ENCODE data around the gene GADD45G. TPM values are rescaled to one million over a fixed set of nuclear protein-coding genes. Genes with fewer than 3 reads are reported as not detected.

GADD45G gene
- total and polyA plus RNA-seq, 2 donors, result 6.9 to 21.0 TPM

DNA sequence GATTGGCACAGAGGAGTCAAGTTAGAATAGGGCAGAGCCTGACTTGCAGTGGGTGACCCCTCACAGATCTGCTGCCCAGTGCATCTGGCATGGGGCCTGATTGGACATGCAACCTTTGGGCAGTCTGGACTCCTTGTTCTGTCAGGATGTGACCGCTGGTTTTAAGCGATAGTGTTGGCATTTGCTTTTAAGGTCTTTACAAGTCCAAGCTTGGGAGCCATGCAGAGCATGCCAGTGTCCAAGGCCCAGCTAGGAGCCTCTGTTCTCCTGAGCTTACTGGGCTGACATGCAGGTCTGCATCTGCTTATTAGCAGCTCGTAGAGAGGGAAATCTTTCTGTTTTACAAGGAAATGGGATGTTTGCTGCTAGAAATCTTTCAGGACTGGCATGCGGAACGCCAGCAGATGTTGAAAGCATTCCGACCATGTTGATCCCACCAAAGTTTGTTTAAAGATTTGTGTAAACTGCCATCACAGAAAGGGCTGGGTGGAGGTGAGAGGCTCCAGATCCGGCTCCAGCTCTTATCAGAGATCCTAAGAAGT is 27.5 kb downstream of the GADD45G start:
- 89% methylated on average over 7 of the region's 7 CpGs for WGBS
- no peak for DNase-seq (ENCODE audit: low read depth in 6 of 9, low spot score in 9 of 9)
- H3K4me1 ChIP-seq (ENCODE audit: control insufficient read depth in 2 of 2, insufficient read depth in 2 of 2, low read length in 2 of 2), result no peaks in the 10 kb centered on the region
- H3K27me3 ChIP-seq (ENCODE audit: control insufficient read depth in 2 of 2, insufficient read depth in 1 of 2, low read length in 1 of 2), result peaks cover 0 to 5% of the 10 kb centered on the region in 2 donors
- no peaks in the 10 kb centered on the region for H3K36me3 ChIP-seq (ENCODE audit: control insufficient read depth in 2 of 2, insufficient read depth in 2 of 2, low read length in 1 of 2)
- H3K9me3 ChIP-seq (ENCODE audit: control insufficient read depth in 2 of 2, insufficient read depth in 1 of 2, low read length in 1 of 2), result no peaks in the 10 kb centered on the region
- no peak overlapping the region for H3K27ac ChIP-seq (ENCODE audit: low read depth in 1 of 2, low read length in 1 of 2)
- no peak overlapping the region for H3K4me3 ChIP-seq (ENCODE audit: low read length in 2 of 2)

DNA sequence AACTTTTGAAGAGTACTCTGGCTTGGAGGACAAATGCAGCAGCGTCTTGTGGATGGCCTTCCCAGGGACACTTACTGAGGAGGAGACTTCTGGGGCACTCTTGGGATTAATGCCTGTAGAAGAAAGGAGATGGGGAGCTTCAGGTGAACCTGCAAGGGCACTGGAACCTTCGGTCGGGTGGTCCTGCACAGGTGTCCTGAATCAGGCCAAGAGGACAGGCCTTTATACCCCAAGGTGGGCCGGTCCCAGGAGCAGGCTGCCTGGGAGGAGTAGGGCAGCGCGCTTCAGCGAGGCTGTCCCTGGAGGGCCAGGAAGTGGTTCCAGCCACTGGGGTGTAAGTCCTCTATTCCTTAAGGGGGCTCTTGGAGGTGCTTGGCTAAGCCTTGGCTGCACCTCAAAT is 27.9 kb downstream of the GADD45G start:
- no peaks in the 10 kb centered on the region for H3K36me3 ChIP-seq (ENCODE audit: control insufficient read depth in 2 of 2, insufficient read depth in 2 of 2, low read length in 1 of 2)
- no peak overlapping the region for H3K27ac ChIP-seq (ENCODE audit: low read depth in 1 of 2, low read length in 1 of 2)
- no peak overlapping the region for H3K4me3 ChIP-seq (ENCODE audit: low read length in 2 of 2)
- WGBS, result 98% methylated on average over 7 of the region's 7 CpGs
- DNase-seq (ENCODE audit: low read depth in 6 of 9, low spot score in 9 of 9), result no peak
- H3K4me1 ChIP-seq (ENCODE audit: control insufficient read depth in 2 of 2, insufficient read depth in 2 of 2, low read length in 2 of 2), result no peaks in the 10 kb centered on the region
- H3K27me3 ChIP-seq (ENCODE audit: control insufficient read depth in 2 of 2, insufficient read depth in 1 of 2, low read length in 1 of 2), result peaks cover 0 to 2% of the 10 kb centered on the region in 2 donors
- no peaks in the 10 kb centered on the region for H3K9me3 ChIP-seq (ENCODE audit: control insufficient read depth in 2 of 2, insufficient read depth in 1 of 2, low read length in 1 of 2)

DNA sequence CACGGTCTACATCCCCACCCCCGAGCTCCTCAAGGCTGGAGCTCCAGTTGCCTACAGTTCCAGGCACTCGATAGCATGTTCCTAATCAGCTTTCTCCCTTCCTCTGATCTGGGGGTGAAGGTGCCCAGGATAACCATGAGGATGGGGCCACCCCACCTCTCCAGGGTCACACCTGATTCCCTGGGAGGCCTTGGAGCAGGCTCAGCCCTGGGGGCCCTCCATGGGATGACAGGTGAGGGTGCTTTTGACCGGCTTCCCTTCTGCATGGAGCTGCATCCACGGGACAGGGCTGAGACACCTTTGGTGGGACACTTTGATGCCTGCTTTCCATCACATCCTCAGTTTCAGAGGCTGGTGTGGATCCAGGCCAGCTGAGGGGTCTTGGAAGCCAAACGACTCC is 28.6 kb downstream of the GADD45G start:
- Histone ChIP-seq H3K27ac (ENCODE audit: low read depth in 1 of 2, low read length in 1 of 2) (no peak overlapping the region), H3K36me3 (ENCODE audit: control insufficient read depth in 2 of 2, insufficient read depth in 2 of 2, low read length in 1 of 2) (no peaks in the 10 kb centered on the region), H3K9me3 (ENCODE audit: control insufficient read depth in 2 of 2, insufficient read depth in 1 of 2, low read length in 1 of 2) (no peaks in the 10 kb centered on the region), H3K4me1 (ENCODE audit: control insufficient read depth in 2 of 2, insufficient read depth in 2 of 2, low read length in 2 of 2) (no peaks in the 10 kb centered on the region), H3K27me3 (ENCODE audit: control insufficient read depth in 2 of 2, insufficient read depth in 1 of 2, low read length in 1 of 2) (peaks cover 0 to 2% of the 10 kb centered on the region in 2 donors), H3K4me3 (ENCODE audit: low read length in 2 of 2) (no peak overlapping the region)
- WGBS, result 96% methylated on average over 6 of the region's 6 CpGs
- no peak for DNase-seq (ENCODE audit: low read depth in 6 of 9, low spot score in 9 of 9)

DNA sequence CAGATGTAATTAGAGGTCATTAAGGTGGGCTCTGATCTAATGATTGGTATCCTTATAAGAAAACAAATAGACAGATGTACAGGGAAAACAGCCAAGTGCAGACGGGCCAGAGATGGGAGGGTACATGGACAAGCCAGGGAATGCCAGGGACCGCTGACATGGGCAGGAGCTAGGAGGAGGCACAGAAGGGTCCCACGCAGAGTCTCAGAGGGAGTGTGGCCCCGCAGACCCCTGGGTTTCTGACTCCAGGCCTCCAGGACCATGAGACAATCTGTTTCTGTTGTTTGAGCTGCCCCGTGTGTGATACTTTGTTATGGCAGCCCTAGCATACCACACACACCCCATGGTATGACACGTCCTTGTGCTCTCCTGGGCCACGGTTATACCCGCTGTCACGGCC is 29.1 kb downstream of the GADD45G start:
- no peak for DNase-seq (ENCODE audit: low read depth in 6 of 9, low spot score in 9 of 9)
- no peaks in the 10 kb centered on the region for H3K36me3 ChIP-seq (ENCODE audit: control insufficient read depth in 2 of 2, insufficient read depth in 2 of 2, low read length in 1 of 2)
- no peaks in the 10 kb centered on the region for H3K4me1 ChIP-seq (ENCODE audit: control insufficient read depth in 2 of 2, insufficient read depth in 2 of 2, low read length in 2 of 2)
- no peak overlapping the region for H3K27ac ChIP-seq (ENCODE audit: low read depth in 1 of 2, low read length in 1 of 2)
- 90% methylated on average over 9 of the region's 9 CpGs for WGBS
- peaks cover 0 to 2% of the 10 kb centered on the region in 2 donors for H3K27me3 ChIP-seq (ENCODE audit: control insufficient read depth in 2 of 2, insufficient read depth in 1 of 2, low read length in 1 of 2)
- no peaks in the 10 kb centered on the region for H3K9me3 ChIP-seq (ENCODE audit: control insufficient read depth in 2 of 2, insufficient read depth in 1 of 2, low read length in 1 of 2)
- no peak overlapping the region for H3K4me3 ChIP-seq (ENCODE audit: low read length in 2 of 2)

DNA sequence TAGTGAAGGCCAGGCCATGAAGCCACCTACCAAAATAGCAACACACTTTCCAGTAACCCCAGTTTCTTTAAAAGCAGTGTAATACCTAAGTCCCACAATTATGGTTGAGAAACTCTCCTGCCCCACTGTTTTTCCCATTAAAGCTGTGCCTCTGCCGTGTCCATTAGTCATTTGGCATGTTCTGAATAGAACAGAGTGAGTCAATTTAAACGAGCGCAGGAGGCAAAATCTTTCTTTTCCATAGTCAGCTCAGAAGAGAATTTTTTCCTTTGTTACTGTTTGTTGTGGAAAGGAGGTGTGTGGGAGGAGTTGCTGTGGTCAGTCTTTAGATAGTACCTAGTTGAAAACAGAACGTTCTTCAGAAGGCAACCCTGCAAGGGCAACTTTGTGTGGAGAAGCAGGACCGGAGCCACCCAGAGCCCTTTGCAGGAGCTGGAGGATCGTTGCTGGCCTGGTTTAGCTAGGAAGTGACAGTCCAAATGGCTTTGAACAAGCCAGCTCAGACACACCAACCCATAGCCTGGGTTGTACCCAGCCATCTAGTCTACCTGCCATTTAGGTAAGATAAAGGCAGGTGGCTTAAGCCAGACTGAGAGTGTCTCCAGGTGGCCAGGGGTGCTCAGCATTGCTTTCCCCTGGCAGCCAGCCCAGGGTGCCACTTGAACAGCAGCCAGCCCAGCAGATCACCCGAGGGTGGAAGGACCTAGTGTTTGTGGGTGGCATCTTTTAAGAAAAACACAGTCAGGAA is 30.4 kb downstream of the GADD45G start:
- Histone ChIP-seq H3K4me1 (ENCODE audit: control insufficient read depth in 2 of 2, insufficient read depth in 2 of 2, low read length in 2 of 2) (peaks cover 0 to 9% of the 10 kb centered on the region in 2 donors), H3K27ac (ENCODE audit: low read depth in 1 of 2, low read length in 1 of 2) (no peak overlapping the region), H3K9me3 (ENCODE audit: control insufficient read depth in 2 of 2, insufficient read depth in 1 of 2, low read length in 1 of 2) (no peaks in the 10 kb centered on the region), H3K4me3 (ENCODE audit: low read length in 2 of 2) (no peak overlapping the region), H3K36me3 (ENCODE audit: control insufficient read depth in 2 of 2, insufficient read depth in 2 of 2, low read length in 1 of 2) (no peaks in the 10 kb centered on the region), H3K27me3 (ENCODE audit: control insufficient read depth in 2 of 2, insufficient read depth in 1 of 2, low read length in 1 of 2) (peaks cover 0 to 2% of the 10 kb centered on the region in 2 donors)
- no peak for DNase-seq (ENCODE audit: low read depth in 6 of 9, low spot score in 9 of 9)
- 92% methylated on average over 7 of the region's 7 CpGs for WGBS

DNA sequence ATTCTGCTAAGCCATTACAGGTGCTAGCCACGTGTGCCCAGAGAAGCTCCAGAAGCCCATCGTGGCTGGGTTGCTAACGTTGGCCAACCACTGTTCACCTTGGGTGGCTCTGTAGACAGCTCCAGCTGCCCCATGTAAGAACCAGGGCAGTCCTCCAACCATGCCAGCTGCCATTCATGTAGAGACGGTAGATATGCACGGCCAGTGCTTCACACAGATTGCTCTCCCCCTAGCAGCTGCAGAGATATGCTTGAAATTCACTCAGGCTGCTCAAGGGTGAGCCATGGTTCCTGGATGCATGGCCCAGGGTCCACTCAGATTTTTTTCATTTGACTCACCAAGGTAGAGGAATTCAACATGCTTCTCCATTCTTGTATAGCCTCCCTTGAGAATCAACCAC is 31.0 kb downstream of the GADD45G start:
- WGBS, result 97% methylated on average over 5 of the region's 5 CpGs
- Histone ChIP-seq H3K4me3 (ENCODE audit: low read length in 2 of 2) (no peak overlapping the region), H3K4me1 (ENCODE audit: control insufficient read depth in 2 of 2, insufficient read depth in 2 of 2, low read length in 2 of 2) (peaks cover 0 to 15% of the 10 kb centered on the region in 2 donors), H3K27ac (ENCODE audit: low read depth in 1 of 2, low read length in 1 of 2) (no peak overlapping the region), H3K27me3 (ENCODE audit: control insufficient read depth in 2 of 2, insufficient read depth in 1 of 2, low read length in 1 of 2) (peaks cover 0 to 2% of the 10 kb centered on the region in 2 donors), H3K36me3 (ENCODE audit: control insufficient read depth in 2 of 2, insufficient read depth in 2 of 2, low read length in 1 of 2) (no peaks in the 10 kb centered on the region), H3K9me3 (ENCODE audit: control insufficient read depth in 2 of 2, insufficient read depth in 1 of 2, low read length in 1 of 2) (no peaks in the 10 kb centered on the region)
- DNase-seq (ENCODE audit: low read depth in 6 of 9, low spot score in 9 of 9), result no peak

DNA sequence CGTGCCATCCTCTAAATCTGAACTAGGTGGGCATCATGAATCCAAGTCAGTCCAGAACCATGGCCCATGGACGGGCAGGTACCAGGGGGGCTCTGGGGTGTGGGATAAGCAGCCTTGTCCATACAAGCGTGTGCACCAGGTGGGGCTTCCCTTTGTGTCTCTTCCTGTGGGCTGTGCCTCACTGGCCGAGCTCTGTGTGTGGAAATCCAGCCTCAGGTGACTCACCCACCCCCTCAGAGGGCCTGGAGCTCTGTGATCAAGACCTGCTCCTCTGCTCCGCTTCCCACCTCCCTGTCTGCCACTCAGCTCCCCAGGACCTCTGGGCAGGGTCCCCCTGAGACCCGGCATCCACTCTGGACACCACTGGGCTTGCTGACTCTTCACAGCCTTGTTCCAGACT is 33.0 kb downstream of the GADD45G start:
- H3K4me1 ChIP-seq (ENCODE audit: control insufficient read depth in 2 of 2, insufficient read depth in 2 of 2, low read length in 2 of 2), result peaks cover 0 to 15% of the 10 kb centered on the region in 2 donors
- no peak for DNase-seq (ENCODE audit: low read depth in 6 of 9, low spot score in 9 of 9)
- no peak overlapping the region for H3K4me3 ChIP-seq (ENCODE audit: low read length in 2 of 2)
- H3K9me3 ChIP-seq (ENCODE audit: control insufficient read depth in 2 of 2, insufficient read depth in 1 of 2, low read length in 1 of 2), result no peaks in the 10 kb centered on the region
- peaks cover 0 to 2% of the 10 kb centered on the region in 2 donors for H3K27me3 ChIP-seq (ENCODE audit: control insufficient read depth in 2 of 2, insufficient read depth in 1 of 2, low read length in 1 of 2)
- WGBS, result 93% methylated on average over 6 of the region's 6 CpGs
- H3K27ac ChIP-seq (ENCODE audit: low read depth in 1 of 2, low read length in 1 of 2), result no peak overlapping the region
- H3K36me3 ChIP-seq (ENCODE audit: control insufficient read depth in 2 of 2, insufficient read depth in 2 of 2, low read length in 1 of 2), result no peaks in the 10 kb centered on the region

DNA sequence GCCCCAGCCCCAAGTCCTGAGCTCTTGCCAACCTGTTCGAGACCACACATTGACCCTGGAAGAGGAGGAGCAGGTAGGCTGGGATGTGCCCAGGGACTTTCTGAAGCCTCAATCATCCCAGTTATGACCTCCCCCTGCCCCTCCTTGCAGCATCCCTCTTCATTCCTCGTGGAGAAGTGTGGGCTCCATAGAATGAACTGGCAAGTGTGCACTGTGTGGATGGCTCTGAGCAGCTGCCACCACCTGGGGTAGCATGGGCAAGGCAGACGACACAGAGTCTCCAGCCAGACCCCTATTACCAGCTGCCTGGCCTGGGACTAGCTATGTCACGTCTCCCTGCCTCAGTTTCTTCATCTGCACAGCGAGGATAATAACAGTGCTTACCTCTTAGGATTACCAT is 33.5 kb downstream of the GADD45G start:
- peaks cover 0 to 15% of the 10 kb centered on the region in 2 donors for H3K4me1 ChIP-seq (ENCODE audit: control insufficient read depth in 2 of 2, insufficient read depth in 2 of 2, low read length in 2 of 2)
- H3K9me3 ChIP-seq (ENCODE audit: control insufficient read depth in 2 of 2, insufficient read depth in 1 of 2, low read length in 1 of 2), result no peaks in the 10 kb centered on the region
- no peak overlapping the region for H3K27ac ChIP-seq (ENCODE audit: low read depth in 1 of 2, low read length in 1 of 2)
- WGBS, result 78% methylated on average over 5 of the region's 5 CpGs
- H3K36me3 ChIP-seq (ENCODE audit: control insufficient read depth in 2 of 2, insufficient read depth in 2 of 2, low read length in 1 of 2), result no peaks in the 10 kb centered on the region
- no peak for DNase-seq (ENCODE audit: low read depth in 6 of 9, low spot score in 9 of 9)
- H3K4me3 ChIP-seq (ENCODE audit: low read length in 2 of 2), result no peak overlapping the region
- H3K27me3 ChIP-seq (ENCODE audit: control insufficient read depth in 2 of 2, insufficient read depth in 1 of 2, low read length in 1 of 2), result peaks cover 0 to 2% of the 10 kb centered on the region in 2 donors

DNA sequence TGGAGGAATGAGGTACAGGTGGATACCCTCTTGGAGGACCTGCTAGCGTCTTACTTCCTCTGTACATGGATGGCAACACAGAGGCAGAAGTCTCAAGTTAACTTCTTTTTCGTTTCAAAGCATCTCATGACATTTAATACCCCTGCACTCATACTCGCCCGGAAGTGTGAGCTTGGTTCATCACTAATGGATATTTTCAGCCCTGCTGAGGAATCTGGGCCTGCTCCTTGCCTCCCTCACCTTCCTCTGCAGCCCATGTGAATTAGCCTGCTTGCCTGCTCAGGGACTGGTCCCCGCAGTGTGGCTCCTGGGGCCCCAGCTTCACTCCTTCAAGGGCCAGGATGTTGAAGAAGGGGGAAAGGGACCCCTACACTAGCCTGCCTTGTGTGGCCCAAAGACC is 34.1 kb downstream of the GADD45G start:
- peaks cover 0 to 15% of the 10 kb centered on the region in 2 donors for H3K4me1 ChIP-seq (ENCODE audit: control insufficient read depth in 2 of 2, insufficient read depth in 2 of 2, low read length in 2 of 2)
- no peak overlapping the region for H3K27ac ChIP-seq (ENCODE audit: low read depth in 1 of 2, low read length in 1 of 2)

More for the DNA sequence above, 34.1 kb downstream of the GADD45G start:
- 93% methylated on average over 5 of the region's 5 CpGs for WGBS
- Histone ChIP-seq H3K36me3 (ENCODE audit: control insufficient read depth in 2 of 2, insufficient read depth in 2 of 2, low read length in 1 of 2) (no peaks in the 10 kb centered on the region), H3K9me3 (ENCODE audit: control insufficient read depth in 2 of 2, insufficient read depth in 1 of 2, low read length in 1 of 2) (no peaks in the 10 kb centered on the region), H3K4me3 (ENCODE audit: low read length in 2 of 2) (no peak overlapping the region), H3K27me3 (ENCODE audit: control insufficient read depth in 2 of 2, insufficient read depth in 1 of 2, low read length in 1 of 2) (peaks cover 0 to 2% of the 10 kb centered on the region in 2 donors)
- DNase-seq (ENCODE audit: low read depth in 6 of 9, low spot score in 9 of 9), result no peak
